A673 (cell line): ENCODE measurements around the gene MLIP. TPM values are rescaled to one million over a fixed set of nuclear protein-coding genes. Genes with fewer than 3 reads are reported as not detected.

Experiments used
- BruUV-seq: library from RNA; stranded (reverse); fragments of 400-500 nt; replicated peaks from 2 replicates; lab custom pipeline; 2021; lab: Mats Ljungman, UMichigan
- CTCF ChIA-PET: fragments of 300-600 bp; sonication (Branson Sonifier 250); formaldehyde crosslinking; loops from one replicate; lab custom pipeline; 2022; ENCODE audit warnings: antibody characterized with exemption; lab: Charles Lee
- POLR2A ChIA-PET: fragments of 300-600 bp; sonication (Branson Sonifier 250); formaldehyde crosslinking; loops from one replicate; lab custom pipeline; 2022; ENCODE audit warnings: antibody characterized with exemption; ENCODE audit not compliant: low non-redundant PET; lab: Charles Lee
- DNase-seq: peaks from one replicate; pipeline ENCODE4 v3.0.0-alpha.2; 2015; ENCODE audit warnings: low spot score
- H3K27ac ChIP-seq: fragments of 200-600 bp; sonication (generic); 2 replicates; pipeline ENCODE4 v1.5.1; 2016; ENCODE audit warnings: mixed run types, low read depth, mild to moderate bottlenecking, mixed read lengths, antibody characterized with exemption, low read length; ENCODE audit not compliant: poor library complexity, severe bottlenecking
- H3K27me3 ChIP-seq: fragments of 200-600 bp; sonication (generic); replicated peaks from 2 replicates; pipeline ENCODE4 v1.6.1; 2017; ENCODE audit warnings: mixed run types, low read depth, mild to moderate bottlenecking, mixed read lengths, antibody characterized with exemption, low read length; ENCODE audit not compliant: insufficient read depth, poor library complexity
- H3K36me3 ChIP-seq: fragments of 200-600 bp; sonication (generic); 2 replicates; pipeline ENCODE4 v1.6.1; 2016; ENCODE audit warnings: mixed run types, mild to moderate bottlenecking, mixed read lengths, antibody characterized with exemption, low read length; ENCODE audit not compliant: insufficient read depth, poor library complexity, severe bottlenecking
- H3K4me1 ChIP-seq: fragments of 200-600 bp; sonication (generic); 2 replicates; pipeline ENCODE4 v1.6.1; 2017; ENCODE audit warnings: mixed run types, mild to moderate bottlenecking, mixed read lengths, antibody characterized with exemption, low read length; ENCODE audit not compliant: insufficient read depth, poor library complexity, severe bottlenecking
- H3K4me3 ChIP-seq: fragments of 200-600 bp; sonication (generic); 2 replicates; pipeline ENCODE4 v1.5.1; 2016; ENCODE audit warnings: low read depth, mixed run types, mild to moderate bottlenecking, mixed read lengths, low read length; ENCODE audit not compliant: poor library complexity, severe bottlenecking
- H3K9me3 ChIP-seq: fragments of 200-600 bp; sonication (generic); 2 replicates; pipeline ENCODE4 v1.6.1; 2016; ENCODE audit warnings: mixed run types, low read depth, mild to moderate bottlenecking, mixed read lengths, antibody characterized with exemption, low read length; ENCODE audit not compliant: poor library complexity, severe bottlenecking
- CTCF ChIP-seq: fragments of 300-800, 200-600 bp; sonication (generic); conservative IDR thresholded peaks from 2 replicates; pipeline ENCODE4 v1.5.1; 2017; ENCODE audit warnings: low read depth, mild to moderate bottlenecking, antibody characterized with exemption, low read length, moderate library complexity, mixed read lengths
- EZH2 ChIP-seq: fragments of 200-600 bp; sonication (generic); IDR thresholded peaks from 2 replicates; pipeline ENCODE4 v1.6.1; 2017; ENCODE audit warnings: borderline replicate concordance, low read depth, mild to moderate bottlenecking, mixed read lengths, antibody characterized with exemption, low read length; ENCODE audit not compliant: poor library complexity, severe bottlenecking
- intact Hi-C: fragments of 100-400 bp; cut with micrococcal nuclease; formaldehyde crosslinking; loops from one replicate; pipeline ENCODE4 v1.10.0; 2022; ENCODE audit not compliant: unreplicated experiment
- total RNA-seq: library from RNA; stranded (reverse); gene quantifications from 2 replicates; pipeline ENCODE4 v1.2.3, GENCODE V29; 2021

MLIP gene
- total RNA-seq, 1 experiment from 2014 or later: 0.58 TPM

GRCh38 chr6:54108271-54108670 lies 3.0 kb upstream of the MLIP start:
- Histone ChIP-seq H3K9me3 (no peaks in the 10 kb centered on the region), H3K4me1 (peaks cover 33% of the 10 kb centered on the region), H3K27me3 (no peaks in the 10 kb centered on the region), H3K36me3 (no peaks in the 10 kb centered on the region), H3K27ac (no peak overlapping the region), H3K4me3 (no peak overlapping the region)
- POLR2A ChIA-PET: no interaction called here
- CTCF ChIA-PET: no interaction called here
- intact Hi-C loops: no loop called here
- TF ChIP-seq EZH2: no peak
- no peak for TF ChIP-seq CTCF
- no TSS peak for BruUV-seq
- no peak for DNase-seq

GRCh38 chr6:54109586-54109985 lies 1.7 kb upstream of the MLIP start:
- ChIA-PET CTCF (no interaction called here), POLR2A (interaction anchor here (0.6 kb wide), 1 partner anchor 127 kb away, joined by 4 read pairs; no protein-coding TSS in a partner anchor)
- no peaks in the 10 kb centered on the region for H3K36me3 ChIP-seq
- no peak overlapping the region for H3K4me3 ChIP-seq
- no peaks in the 10 kb centered on the region for H3K9me3 ChIP-seq
- intact Hi-C loops: no loop called here
- BruUV-seq: no TSS peak
- H3K27me3 ChIP-seq: no peaks in the 10 kb centered on the region
- H3K27ac ChIP-seq: no peak overlapping the region
- peak; percentile 76 for DNase-seq
- TF ChIP-seq CTCF (no peak), EZH2 (no peak)
- H3K4me1 ChIP-seq: peaks cover 34% of the 10 kb centered on the region

- CTCF ChIA-PET: no interaction called here
- no peak for TF ChIP-seq EZH2
- TF ChIP-seq CTCF: no peak
- H3K27ac ChIP-seq: peak overlapping the region; percentile 54
Observed at GRCh38 chr6:54112151-54112650, 958 bp downstream of the MLIP start.

More at GRCh38 chr6:54112151-54112650, 958 bp downstream of the MLIP start:
- intact Hi-C loops: no loop called here
- no peaks in the 10 kb centered on the region for H3K9me3 ChIP-seq
- H3K27me3 ChIP-seq: no peaks in the 10 kb centered on the region
- H3K36me3 ChIP-seq: no peaks in the 10 kb centered on the region
- peaks cover 34% of the 10 kb centered on the region for H3K4me1 ChIP-seq
- POLR2A ChIA-PET: interaction anchor here (0.6 to 0.7 kb wide), 2 partner anchors 228 to 319 kb away, joined by 3 to 4 read pairs; no protein-coding TSS in a partner anchor
- BruUV-seq: no TSS peak
- peak; percentile 66 for DNase-seq
- no peak overlapping the region for H3K4me3 ChIP-seq
